ENCODE data around the gene SCRT2.
A peak's percentile ranks its signal among the peaks of the same experiment; 100 is the strongest.
"Not testable (repeated sequence)": the region's sequence is repeated elsewhere in the genome, so short reads cannot be mapped to it uniquely, and the experiment has no call there.

The SCRT2 gene

DNA sequence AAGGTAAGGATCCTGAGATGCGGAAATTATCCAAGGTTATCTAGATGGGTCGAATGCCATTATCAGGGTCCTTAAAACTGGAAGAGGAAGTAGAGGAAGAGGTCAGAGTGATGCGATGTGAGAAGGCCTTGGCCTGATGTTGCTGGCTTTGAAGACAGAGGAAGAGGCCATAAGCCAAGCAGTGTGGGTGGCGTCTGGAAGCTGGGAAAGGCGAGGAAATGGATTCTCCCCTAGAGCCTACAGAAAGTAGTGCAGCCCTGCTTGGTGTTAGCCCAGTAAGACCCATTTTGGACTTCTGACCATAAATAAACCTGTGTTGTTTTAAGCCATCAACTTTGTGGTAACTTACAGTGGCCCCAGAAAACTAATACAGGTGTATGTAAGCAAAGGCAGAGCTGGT lies 24.6 kb downstream of the SCRT2 start:
- DNase-seq: no peak

DNA sequence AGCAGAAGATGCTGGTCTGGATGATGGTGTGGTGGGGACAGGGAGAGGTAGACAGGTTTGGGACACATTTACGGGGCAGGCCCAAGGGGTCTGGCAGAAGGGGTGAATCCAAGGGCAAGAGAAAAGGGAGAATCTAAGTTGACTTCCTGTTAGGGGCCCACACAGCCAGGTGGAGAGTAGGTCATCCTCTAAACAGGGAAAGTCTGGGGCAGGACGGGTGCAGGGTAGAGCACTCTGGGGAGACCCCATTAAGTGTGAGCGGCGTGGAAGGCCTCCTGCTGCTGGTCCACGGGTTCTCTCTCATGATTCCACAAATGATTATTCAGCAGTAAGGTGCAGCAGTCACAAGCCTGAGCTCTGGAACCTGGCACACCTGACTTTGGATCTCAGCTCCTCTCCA lies 25.3 kb downstream of the SCRT2 start:
- DNase-seq: no peak

DNA sequence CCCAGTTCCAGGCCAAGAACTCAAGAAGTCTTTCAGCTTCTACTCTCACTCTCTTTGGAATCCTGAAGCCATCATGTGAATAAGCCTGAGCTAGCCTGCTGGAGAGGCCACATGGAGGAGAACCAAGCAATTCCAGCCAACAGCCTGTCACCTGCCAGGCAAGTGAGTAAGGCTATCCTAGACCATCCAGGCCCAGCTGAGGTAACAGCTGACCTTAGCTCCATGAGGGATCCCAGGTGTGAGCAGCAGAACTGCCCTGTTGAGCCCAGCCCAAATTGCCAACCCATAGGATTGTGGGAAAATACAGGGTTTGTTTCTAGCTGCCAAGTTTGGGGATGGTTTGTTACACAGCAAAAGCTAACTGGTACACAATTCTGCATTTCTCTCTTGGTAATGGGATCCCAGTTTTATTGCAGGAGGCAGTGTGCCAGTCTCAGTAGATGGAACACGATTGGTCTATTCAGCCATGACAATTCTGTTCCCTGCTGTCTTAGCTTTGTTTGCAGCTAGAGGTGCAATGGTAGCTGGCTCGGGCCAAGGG lies 28.1 kb downstream of the SCRT2 start:
- DNase-seq: no peak

DNA sequence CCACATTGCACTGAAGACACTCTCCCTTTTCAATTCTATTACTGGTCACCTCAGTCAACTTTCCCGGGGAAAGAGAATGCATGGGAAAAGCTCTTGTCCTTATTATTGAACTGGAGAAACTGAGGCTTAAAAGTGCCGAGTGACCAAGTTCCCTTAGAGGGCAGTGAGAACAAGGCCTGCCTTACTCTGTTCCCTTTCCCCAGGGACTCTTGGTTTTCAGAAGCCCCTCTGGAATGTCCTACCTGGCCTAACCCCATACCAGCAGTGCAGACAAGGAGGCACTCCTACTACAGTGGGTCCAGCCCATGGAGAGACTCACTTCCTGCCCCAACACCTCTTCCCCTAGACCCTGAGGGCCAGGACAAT lies 28.8 kb downstream of the SCRT2 start:
- DNase-seq: no peak

DNA sequence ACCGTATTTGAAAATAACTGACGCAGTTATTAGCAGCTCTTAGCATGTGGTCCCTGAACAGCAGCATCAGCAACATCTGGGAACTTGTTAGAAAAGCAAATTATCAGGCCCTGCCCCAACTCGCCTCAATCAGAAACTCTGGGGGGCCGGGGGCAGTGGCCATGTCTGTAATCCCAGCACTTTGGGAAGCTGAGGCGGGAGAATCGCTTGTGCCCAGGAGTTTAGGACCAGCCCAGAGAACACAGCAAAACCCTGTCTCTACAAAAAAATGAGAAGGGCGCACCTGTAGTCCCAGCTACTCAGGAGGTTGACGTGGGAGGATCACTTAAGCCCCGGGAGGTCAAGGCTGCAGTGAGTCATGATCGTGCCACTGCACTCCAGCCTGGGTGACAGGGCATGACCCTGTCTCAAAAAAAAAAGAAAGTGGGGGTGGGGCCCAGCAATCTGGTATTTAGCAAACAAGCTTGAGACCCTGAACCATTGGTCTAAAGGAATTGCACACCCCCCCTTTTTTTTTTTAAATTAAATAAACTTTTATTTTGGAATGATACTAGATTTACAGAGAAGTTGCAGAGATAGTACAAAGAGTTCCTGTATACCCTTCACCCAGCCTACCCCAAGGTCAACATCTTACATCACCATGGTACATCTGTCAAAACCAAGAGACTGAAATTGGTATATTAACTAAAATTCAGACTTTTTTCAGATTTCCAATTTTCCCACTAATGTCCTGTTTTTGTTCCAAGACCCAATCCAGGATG lies 29.3 kb downstream of the SCRT2 start:
- DNase-seq: no peak

DNA sequence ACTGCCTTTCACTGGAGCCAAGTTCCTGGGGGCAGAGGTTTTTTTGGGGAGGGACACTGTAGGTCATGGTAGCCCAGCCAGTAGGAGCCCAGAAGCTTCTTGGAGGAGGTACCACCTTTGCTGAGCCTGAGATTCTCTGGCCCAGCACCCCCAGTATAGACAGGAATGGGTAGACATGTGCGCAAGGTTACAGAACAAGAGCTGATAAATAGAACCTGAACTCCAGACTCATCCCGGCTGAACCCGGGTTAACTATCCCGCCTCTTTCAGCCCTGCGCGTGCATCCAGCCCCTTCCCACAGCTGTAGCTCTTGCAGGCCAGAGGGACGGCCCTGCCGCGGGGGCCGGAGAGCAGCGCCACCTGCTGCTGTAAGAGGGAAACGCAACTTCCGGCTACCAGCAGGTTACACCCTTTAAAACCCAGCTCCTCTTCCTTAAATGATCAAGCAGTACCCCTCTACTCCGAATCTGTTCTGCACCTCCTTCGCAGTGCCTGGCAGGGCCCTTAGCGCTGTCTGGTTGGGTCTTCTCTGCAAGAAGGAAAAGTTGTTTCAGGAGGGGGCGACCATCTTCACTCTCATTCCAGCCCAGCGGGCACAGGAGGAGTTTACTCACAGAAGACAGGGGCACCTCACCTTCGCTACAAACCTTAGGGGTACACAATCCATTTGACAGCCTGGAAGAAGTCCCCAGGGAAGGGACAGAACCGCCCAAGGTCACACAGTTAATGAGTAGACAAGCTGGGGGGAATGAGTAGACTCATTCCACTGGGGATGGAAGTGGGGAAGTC lies 30.1 kb downstream of the SCRT2 start:
- DNase-seq: peak; percentile 40

DNA sequence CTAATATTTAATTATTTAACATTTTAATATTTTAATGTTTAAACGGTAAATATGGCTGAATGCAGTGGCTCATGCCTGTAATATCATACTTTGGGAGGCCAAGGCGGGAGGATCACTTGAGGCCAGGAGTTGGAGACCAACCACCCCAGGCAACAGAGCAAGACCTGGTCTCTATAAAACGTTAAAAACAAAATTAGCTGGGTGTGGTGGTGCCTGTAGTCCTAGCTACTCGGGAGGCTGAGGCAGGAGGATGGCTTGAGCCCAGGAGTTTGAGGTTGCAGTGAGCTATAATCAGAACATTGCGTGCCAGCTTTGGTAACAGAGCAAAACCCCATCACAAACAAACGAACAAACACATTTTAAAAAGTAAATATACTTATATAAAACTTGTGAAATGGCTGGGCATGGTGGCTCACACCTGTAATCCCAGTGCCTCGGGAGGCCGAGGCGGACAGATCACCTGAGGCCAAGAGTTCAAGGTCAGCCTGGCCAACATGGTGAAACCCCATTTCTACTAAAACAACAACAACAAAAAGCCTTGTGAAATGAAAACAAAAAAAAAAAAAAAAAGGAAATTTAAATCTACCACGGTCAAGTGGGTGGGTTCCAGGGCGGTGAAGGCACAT lies 30.8 kb downstream of the SCRT2 start:
- no peak for DNase-seq

DNA sequence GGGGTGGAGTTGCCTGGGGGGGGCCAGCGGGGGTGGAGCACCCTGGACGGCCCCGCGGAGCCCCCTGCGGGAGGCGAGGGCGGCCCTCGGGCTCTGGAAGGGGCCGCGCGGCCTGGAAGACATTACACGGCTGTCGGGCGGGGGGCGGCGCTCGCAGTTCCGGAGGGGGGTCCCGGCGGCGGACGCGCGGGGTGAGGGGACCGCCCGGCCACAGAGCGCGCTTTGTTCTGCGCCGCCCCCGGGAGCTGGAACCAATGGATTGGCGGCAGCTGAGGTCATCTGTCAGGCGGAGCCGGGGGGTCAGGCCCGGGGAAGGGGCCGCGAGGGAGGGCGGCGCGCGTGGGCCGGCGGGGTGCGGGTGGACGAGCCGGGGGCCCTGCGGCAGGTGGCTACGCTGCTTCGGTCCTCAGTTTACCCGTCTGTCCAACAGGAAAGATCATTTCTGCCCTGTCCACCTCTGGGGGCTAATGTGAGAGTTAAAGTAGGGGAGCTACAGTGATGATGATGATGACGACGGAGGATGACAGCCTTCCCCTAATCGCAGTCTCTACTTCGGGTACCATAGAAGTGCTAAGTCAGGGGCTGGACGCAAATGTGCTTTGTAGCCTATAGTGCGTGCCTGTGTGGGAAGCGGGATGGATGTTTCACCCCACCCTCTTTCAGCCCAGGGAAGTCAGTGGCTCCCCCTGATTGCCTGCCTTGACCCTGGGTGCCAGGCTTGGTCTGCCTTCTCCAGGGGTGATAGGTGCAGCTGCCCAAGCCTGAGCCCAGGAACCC lies 33.0 kb downstream of the SCRT2 start:
- DNase-seq: no peak

DNA sequence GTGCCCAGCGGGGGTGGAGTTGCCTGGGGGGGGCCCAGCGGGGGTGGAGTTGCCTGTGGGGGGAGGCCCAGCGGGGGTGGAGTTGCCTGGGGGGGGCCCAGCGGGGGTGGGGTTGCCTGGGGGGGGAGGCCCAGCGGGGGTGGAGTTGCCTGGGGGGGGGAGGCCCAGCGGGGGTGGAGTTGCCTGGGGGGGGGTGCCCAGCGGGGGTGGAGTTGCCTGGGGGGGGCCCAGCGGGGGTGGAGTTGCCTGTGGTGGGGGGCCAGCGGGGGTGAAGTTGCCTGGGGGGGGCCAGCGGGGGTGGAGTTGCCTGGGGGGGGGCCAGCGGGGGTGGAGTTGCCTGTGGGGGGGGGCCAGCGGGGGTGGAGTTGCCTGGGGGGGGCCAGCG lies 33.6 kb downstream of the SCRT2 start:
- not testable (repeated sequence) for DNase-seq

DNA sequence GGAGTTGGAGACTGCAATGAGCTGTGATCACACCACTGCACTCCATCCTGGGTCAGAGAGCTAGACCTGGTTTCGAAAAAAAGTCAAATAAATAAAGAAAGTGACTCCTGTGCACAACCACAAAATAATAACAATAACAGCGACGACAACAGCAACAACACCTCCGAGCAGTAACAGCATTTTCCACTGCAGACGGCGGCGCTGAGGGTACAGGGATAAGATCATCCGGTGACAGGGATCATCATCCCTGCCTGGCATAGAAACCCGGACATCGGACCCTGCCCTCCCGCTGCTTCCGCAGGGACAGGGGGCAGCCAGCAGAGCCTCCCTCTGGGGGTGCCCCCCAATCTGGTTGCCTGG lies 34.1 kb downstream of the SCRT2 start:
- no peak for DNase-seq

DNA sequence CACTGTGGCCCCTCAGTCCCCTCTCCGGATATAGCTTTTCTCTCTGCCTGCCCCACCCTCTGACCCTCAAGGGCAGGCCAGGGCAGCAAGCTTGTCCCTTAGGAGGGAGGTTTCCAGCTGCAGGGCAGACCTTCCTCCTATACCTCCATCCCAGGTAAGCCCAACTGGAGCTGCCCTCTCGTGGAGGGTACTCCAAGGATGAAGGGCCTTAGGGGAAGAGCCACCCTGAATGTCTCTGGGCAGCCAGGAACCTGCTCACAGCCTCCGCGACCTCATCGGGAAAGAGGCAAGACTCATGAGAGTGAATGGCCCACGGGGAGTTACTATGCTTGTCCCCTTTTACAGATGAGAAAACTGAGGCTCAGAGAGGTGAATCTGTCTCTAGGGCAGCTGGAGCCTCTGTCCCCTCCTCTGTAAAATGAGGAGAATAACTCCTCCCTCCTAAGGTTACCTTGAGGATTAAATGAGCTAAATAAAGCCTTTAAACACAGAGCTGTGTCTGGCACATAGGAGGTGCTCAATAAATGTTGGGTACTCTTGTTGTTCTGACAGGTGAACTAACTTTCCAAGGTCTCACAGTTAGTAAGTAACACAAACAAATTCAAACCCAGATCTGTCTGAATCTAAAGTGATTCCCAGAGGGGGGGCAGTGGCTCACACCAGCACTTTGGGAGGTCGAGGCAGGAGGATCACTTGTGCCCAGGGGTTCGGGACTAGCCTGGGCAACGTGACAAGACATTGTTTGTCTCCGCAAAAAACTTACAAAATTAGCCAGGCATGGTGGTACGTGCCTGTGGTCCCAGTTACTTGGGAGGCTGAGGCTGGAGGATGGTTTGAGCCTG lies 34.7 kb downstream of the SCRT2 start:
- DNase-seq: no peak

DNA sequence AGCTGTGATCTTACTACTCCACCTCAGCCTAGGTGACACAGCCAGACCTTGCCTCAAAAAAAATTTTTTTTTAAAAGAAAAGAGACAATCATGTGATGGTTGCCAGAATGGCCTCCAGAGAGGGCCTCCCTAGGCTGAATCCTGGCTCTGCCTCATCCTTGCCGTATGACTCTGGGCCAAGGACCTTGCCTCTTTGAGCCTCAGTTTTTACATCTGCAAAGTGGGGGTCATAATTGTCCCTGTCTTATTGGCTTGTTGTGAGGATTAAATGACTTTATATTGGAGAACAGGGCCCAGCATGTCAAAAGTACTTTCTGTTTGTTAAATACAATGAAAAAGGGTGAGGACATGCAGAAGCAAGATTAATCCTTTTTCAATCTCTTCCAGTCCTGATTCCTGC lies 37.0 kb downstream of the SCRT2 start:
- DNase-seq: no peak

DNA sequence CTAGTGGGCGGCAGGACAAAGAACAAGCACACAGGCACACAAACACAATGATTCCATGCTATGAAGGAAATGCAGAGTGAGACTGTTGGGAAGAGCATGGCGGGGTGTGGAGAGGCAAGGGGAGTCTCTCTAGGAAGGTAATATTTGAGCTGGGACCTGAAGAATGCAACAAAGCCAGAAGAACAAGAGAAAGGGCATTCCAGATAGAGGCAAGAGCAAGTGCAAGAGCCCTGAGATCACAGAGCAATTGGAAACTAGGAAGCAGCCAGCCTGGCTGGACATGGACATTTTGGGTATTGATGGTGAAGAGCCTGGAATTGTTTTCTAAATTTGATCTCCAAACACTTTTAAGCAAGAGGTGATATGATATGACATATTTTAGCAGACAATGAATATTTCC lies 38.0 kb downstream of the SCRT2 start:
- DNase-seq: no peak

DNA sequence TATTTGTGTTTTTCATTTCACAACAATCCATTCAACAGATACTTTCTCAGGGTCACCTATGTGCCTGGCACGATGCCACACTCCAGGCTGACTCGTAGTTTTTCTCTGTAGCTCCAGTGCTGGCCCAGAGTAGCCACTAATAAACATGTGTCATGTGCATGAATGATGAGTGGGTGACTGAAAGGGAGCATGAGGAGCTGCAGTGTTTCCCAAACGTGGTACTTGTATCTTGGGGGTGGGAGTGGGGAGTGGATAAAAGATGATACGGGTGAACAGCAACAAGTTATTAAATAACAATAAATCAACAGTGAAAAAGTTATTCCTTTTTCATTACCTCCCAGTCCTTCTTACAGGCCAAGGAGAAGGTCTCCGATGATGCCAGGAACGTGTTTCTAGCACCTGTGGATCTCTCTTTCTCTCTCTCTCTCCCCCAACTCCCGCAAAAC lies 39.7 kb downstream of the SCRT2 start:
- DNase-seq: no peak

DNA sequence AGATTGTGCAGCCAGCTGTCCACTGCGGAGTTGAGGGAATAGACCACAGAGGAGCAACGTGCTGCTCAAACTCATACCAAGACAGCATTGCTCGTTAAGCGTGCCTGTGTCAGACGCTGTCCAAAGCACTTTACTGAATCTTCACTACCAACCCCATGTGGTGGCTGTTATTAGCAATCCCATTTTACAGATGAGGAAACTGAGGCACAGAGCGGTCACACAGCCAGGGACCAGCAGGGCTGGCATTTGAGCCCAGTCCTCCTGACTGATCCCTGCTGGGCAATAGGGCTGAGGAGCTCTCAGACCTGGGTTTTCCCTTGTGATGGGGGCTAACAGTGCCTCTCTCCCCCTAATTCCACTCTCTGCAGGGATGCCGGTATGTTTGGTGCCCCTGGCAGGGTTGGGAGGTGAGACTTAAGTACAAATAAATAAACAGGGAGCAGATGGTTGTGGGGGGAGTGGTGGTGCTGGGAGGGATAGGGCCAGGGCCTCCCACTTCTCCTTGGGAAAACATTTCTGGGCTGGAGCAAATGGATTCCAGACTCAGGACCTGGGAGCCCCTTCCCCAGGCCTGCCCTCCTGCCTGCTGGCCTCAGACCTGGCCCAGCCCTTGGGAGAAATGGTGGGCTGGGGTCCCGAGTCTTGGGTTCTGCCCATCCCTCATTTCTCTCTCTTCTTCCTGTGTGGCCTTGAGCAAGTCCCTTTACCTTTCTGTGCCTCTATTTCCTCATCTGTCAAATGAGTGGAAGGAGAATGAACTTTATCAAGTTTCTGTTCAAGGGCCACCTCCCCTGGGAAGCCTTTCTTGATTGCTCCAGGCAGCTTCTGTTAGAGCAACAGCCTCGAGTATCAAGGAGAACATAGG lies 40.3 kb downstream of the SCRT2 start:
- DNase-seq: no peak

DNA sequence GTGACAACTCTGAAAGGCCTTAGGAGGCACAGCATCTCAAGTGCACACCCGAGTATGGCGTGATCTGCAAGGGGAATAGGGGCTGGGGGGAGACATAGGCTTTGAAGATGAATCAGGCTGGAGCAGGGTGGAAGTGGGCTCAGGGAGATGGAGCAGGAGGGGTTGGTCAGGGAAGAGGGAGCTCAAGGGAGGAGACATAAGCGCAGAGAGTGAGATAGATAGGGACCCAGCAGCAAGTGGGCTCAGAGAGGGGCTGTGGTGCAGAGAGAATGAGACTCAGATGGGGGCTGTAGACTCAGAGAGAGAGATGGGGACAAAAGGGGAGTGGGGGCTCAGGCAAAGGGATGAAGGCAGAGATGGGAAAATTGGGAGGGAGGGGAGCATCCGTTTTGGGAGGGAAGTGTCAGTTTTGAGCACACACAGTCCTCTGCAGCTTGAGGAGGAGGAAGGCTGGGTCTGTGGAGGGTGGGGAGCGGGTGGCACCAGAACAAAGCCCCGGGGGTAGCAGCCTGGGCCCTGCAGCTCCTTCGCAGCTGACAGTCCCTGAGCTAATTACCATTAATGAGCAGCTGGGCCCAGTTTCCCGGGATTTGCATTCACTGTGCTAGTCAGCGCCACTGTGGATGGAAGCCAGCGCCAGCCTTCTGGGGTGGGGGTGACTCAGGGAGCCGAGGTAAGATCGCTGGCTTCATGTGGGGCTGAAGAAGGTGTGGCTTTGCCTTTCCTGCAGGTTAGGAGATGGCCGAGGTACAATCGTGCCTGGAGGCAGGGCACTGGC lies 41.3 kb downstream of the SCRT2 start:
- DNase-seq: no peak

DNA sequence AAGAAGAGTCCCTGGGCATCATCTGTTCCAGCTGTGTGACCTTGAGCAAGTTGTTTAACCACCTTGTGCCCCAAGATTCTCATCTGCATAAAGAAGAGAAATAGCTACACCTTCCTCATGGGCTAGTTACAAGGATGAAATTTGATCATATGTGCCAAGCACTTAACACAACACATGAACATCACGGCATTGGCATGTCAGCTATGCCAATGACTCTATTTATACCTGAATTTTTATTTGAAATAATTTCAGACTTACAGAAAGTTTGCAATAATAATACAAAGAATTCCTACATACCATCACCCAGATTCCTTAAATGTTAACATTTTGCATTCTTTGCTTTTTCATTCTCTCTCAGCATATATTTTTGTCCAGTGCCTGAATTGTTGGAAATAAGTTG lies 44.5 kb downstream of the SCRT2 start:
- no peak for DNase-seq

DNA sequence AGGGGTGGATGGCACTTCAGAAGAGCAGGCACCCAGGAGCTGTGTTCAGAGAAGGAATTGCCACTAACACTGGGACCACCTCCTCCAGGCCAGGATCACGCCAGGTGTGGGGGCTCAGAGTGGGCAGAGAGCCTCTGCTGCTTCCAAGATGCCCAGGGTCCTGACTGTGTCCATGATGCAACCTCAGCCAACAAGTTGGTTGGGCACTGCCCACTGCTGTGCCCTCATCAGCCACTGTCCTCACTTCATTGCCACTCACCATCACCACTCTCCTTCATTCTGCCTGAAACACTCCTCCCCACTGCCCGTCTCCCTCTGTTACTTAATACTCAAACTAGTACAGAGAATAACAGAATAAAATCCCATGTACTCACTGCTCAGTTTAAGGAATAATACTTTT lies 49.0 kb downstream of the SCRT2 start:
- DNase-seq: no peak

DNA sequence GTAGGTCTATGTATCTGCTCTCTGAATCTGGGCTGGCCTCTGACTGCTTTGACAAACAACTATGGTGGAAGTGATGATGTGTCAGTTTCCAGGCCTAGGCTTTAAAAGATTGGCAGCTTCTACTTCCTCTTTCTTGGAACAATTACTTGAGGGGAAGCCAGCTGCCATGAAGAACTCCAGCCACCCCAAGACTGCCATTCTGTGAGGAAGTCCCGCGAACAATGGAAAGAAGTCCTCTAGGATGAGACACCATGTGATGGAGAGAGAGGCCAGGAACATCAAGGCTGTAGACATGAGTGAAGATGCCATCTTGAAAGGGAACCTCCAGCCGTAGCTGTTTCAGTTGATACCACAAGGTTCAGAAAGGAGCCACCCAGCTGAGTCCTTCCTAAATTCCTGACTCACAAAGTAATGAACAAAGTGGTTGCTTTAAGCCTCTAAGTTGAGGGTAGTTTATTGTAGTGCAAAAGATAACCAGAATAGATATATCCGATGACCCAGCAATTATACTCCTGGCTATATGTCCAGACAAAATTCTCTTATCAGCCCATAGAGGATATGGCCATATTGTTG lies 50.2 kb downstream of the SCRT2 start:
- no peak for DNase-seq

DNA sequence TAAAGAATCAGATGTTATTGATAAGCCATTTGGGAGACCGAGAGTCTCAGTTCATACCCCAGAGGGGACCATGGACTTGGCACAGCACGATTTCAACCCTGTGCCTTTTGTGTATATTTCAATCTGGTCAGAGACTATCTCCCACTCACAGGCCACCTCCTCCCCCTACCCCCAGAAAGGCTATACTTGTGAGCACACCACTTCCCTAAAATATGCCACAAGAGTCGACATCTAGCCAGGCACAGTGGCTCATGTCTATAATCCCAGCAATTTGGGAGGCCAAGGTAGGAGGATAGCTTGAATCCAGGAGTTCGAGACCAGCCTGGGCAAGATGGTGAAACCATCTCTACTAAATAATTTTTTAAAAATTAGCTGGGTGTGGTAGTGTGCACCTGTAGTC lies 51.9 kb downstream of the SCRT2 start:
- no peak for DNase-seq
